BJ (cell line): ENCODE data around the gene DARS2. TPM values are rescaled to one million over a fixed set of nuclear protein-coding genes. Genes with fewer than 3 reads are reported as not detected.
"Not testable (repeated sequence)": the region's sequence is repeated elsewhere in the genome, so short reads cannot be mapped to it uniquely, and the experiment has no call there.

Experiments used
- CTCF ChIA-PET: fragments of 350-600 bp; formaldehyde crosslinking; extraction: SDS; loops from one replicate; lab custom pipeline; 2021; ENCODE audit warnings: antibody characterized with exemption, inconsistent platforms; lab: Yijun Ruan, JAX
- POLR2A ChIA-PET: fragments of 300-600 bp; sonication (Branson Sonifier 250); formaldehyde crosslinking; extraction: SDS; loops from one replicate; lab custom pipeline; 2021; ENCODE audit warnings: antibody characterized with exemption; lab: Charles Lee
- DNase-seq: peaks from one replicate; pipeline ENCODE4 v3.0.0-alpha.2; 2011; ENCODE audit warnings: low read depth
- H3K27me3 ChIP-seq: 2 replicates; pipeline ENCODE4 v1.6.0; 2011; ENCODE audit warnings: low read length; ENCODE audit not compliant: control insufficient read depth, insufficient read depth
- H3K36me3 ChIP-seq: 2 replicates; pipeline ENCODE4 v1.5.1; 2011; ENCODE audit warnings: low read length; ENCODE audit not compliant: control insufficient read depth, insufficient read depth
- H3K4me3 ChIP-seq: 2 replicates; pipeline ENCODE4 v1.5.1; 2011; ENCODE audit warnings: low read depth, mild to moderate bottlenecking, control low read depth, low read length
- polyA plus RNA-seq: library from polyadenylated mRNA; depleted of rRNA; stranded (reverse); fragments of >200 nt; gene quantifications from 2 replicates; pipeline ENCODE4 v1.2.3, GENCODE V29; 2011
- TF ChIP-seq, protein P1 (sequence below): IDR thresholded peaks from 2 replicates; pipeline ENCODE4 v1.5.1; 2011; ENCODE audit warnings: low read depth, mild to moderate bottlenecking, control low read depth, inconsistent platforms, low read length, moderate library complexity; ENCODE audit not compliant: insufficient read depth

Gene DARS2
- polyA plus RNA-seq, 1 experiment = 15.8 TPM

DNA sequence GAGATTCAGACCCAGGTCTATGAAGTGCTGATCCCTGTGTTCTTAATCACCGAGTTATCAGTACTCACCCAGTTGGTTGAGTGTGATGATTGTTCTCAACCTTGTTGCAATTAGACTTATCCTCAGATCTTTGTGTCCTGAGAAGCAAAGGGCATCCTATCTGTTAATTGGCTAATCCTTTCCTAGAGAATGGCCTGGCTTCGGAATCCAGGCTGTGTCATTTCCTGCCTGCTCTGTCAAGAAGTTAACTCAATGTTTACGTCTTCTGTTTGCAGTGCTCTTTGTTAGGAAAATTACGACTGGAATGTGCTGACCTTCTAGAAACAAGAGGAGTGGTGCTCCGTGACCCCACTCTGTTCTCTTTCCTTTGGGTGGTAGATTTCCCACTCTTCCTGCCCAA, 28.6 kb downstream of the DARS2 start:
- ChIA-PET POLR2A (no interaction called here), CTCF (interaction anchor here (1.0 kb wide), 1 partner anchor 19 kb away, joined by 3 read pairs; no protein-coding TSS in a partner anchor)
- H3K27me3 ChIP-seq = no peaks in the 10 kb centered on the region
- no peak overlapping the region for H3K4me3 ChIP-seq
- no peak for DNase-seq
- TF ChIP-seq, protein P1, sequence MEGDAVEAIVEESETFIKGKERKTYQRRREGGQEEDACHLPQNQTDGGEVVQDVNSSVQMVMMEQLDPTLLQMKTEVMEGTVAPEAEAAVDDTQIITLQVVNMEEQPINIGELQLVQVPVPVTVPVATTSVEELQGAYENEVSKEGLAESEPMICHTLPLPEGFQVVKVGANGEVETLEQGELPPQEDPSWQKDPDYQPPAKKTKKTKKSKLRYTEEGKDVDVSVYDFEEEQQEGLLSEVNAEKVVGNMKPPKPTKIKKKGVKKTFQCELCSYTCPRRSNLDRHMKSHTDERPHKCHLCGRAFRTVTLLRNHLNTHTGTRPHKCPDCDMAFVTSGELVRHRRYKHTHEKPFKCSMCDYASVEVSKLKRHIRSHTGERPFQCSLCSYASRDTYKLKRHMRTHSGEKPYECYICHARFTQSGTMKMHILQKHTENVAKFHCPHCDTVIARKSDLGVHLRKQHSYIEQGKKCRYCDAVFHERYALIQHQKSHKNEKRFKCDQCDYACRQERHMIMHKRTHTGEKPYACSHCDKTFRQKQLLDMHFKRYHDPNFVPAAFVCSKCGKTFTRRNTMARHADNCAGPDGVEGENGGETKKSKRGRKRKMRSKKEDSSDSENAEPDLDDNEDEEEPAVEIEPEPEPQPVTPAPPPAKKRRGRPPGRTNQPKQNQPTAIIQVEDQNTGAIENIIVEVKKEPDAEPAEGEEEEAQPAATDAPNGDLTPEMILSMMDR = no peak
- no peaks in the 10 kb centered on the region for H3K36me3 ChIP-seq

DNA sequence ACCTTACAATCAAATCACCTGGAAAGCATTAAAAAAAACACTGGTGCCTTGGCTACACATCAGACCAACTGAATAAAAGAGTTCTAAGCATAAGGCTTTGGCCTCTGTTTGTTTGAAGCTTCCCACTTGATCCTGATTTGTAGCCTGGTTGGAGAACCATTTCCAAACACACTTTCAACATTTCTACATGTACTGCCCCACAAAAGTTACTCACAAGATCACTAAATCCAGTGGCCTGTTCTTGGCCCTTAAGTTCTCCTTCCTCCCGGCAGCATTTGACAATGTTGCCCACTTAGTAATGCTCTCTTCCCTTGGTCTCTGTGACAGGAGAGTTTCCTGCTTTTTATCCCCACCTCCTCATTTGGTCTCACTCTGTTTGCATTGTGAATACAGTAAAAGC, 31.5 kb downstream of the DARS2 start:
- ChIA-PET CTCF (interaction anchor here (1.3 kb wide), 1 partner anchor 9 kb away, joined by 4 read pairs; no protein-coding TSS in a partner anchor), POLR2A (no interaction called here)
- Histone ChIP-seq H3K36me3 (no peaks in the 10 kb centered on the region), H3K4me3 (no peak overlapping the region), H3K27me3 (no peaks in the 10 kb centered on the region)
- TF ChIP-seq, protein P1 = no peak
- no peak for DNase-seq

DNA sequence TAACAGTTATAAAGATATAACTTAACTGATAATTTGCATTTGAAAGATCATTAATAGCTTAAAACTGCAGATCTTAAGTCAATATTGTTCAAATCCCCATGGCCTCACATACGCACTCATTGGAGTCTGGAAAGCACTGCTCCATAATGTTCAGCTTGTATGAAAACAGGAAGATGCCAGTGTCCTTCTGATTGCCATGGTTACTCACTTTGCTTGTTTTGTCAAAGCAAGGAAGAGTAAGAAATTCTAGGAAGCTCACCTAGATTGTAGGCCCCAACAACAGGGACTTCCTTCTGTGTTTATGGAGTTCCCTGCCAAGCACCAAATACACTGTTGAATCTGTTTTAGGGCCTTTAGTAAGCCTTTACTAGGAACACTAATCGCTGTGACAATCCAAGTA, 32.4 kb downstream of the DARS2 start:
- POLR2A ChIA-PET = interaction anchor here (0.6 kb wide), 1 partner anchor 9 kb away, joined by 13 read pairs; no protein-coding TSS in a partner anchor
- Histone ChIP-seq H3K36me3 (no peaks in the 10 kb centered on the region; the same call in 1 of the 2 replicates), H3K4me3 (no peak overlapping the region), H3K27me3 (no peaks in the 10 kb centered on the region)
- CTCF ChIA-PET = interaction anchor here (1.0 to 1.3 kb wide), 2 partner anchors 8 to 9 kb away, joined by 3 to 4 read pairs; no protein-coding TSS in a partner anchor
- DNase-seq = no peak
- TF ChIP-seq, protein P1 = no peak

GRCh38 chr1:173857363-173857917, 33.0 kb downstream of the DARS2 start:
- no peak for DNase-seq
- no peak overlapping the region for H3K4me3 ChIP-seq
- TF ChIP-seq, protein P1 = no peak
- POLR2A ChIA-PET = interaction anchor here (0.6 to 0.7 kb wide), 2 partner anchors 9 to 912 kb away, joined by 3 to 13 read pairs; no protein-coding TSS in a partner anchor
- no peaks in the 10 kb centered on the region; the same call in 1 of the 2 replicates for H3K36me3 ChIP-seq
- no peaks in the 10 kb centered on the region for H3K27me3 ChIP-seq
- CTCF ChIA-PET = interaction anchor here (1.0 kb wide), 1 partner anchor 9 kb away, joined by 3 read pairs; no protein-coding TSS in a partner anchor

DNA sequence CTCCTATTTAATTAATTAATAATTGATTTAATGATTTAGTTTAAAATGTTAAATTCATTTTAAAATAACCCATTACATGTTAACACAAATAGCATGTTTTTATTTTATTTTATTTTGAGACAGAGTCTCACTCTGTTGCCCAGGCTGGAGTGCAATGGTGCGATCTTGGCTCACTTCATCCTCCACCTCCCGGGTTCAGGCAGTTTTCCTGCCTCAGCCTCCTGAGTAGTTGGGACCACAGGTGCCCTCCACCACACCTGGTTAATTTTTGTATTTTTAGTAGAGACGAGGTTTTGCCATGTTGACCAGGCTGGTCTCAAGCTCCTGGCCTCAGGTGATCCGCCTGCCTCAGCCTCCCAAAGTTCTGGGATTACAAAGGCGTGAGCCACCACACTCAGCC, 35.1 kb downstream of the DARS2 start:
- CTCF ChIA-PET, POLR2A ChIA-PET, DNase-seq, H3K4me3 ChIP-seq, H3K27me3 ChIP-seq, H3K36me3 ChIP-seq: not testable (repeated sequence)

DNA sequence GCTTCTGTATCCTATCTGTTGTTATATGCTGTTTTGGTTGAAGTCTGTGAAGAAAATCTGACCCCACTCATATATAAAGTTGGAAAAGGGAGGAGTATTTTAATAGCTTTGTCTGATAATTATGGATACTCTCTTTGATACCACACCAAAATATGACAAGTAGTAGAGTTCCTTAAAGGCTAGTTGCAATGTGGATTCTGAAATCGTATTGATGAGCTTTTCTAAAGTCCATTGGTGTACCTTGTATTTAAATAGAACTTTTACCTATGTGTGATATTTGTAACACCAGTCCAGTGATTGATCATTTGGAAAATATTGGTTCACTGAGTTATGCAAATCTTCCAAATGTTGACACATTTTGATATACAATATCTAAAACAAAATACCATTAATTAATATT, 35.6 kb downstream of the DARS2 start:
- ChIA-PET CTCF (interaction anchor here (1.1 kb wide), 1 partner anchor 169 kb away, joined by 3 read pairs; no protein-coding TSS in a partner anchor), POLR2A (no interaction called here)
- DNase-seq = no peak
- H3K4me3 ChIP-seq = no peak overlapping the region
- no peaks in the 10 kb centered on the region for H3K27me3 ChIP-seq
- TF ChIP-seq, protein P1 = no peak
- H3K36me3 ChIP-seq = peaks cover 8% of the 10 kb centered on the region
